SK-MEL-5 (cell line): ENCODE measurements around the gene CLPTM1L. TPM values are rescaled to one million over a fixed set of nuclear protein-coding genes. Genes with fewer than 3 reads are reported as not detected.
"Not testable (repeated sequence)": the region's sequence is repeated elsewhere in the genome, so short reads cannot be mapped to it uniquely, and the experiment has no call there.

Source experiments
- DNase-seq: peaks from one replicate; pipeline ENCODE4 v3.0.0-alpha.2; 2016; ENCODE audit warnings: low read depth, low spot score
- in situ Hi-C: cut with HindIII; loops from 2 replicates; pipeline ENCODE4 v1.10.0; 2016; ENCODE audit warnings: low sequenced_read_pairs, high pct_unique_total_duplicates, low pct_unique_long_range_greater_than_20kb
- small RNA-seq, 2 experiments: library from RNA; depleted of rRNA; stranded (forward); fragments of <200 nt; gene quantifications; one replicate each; pipeline ENCODE3, GENCODE V24; 2014
- total RNA-seq: library from RNA; depleted of rRNA; stranded (reverse); fragments of >200 nt; shearing (Covaris generic); gene quantifications from 2 replicates; pipeline ENCODE4 v1.2.3, GENCODE V29; 2014; rRNA removed

The CLPTM1L gene
- total RNA-seq, 1 experiment from 2014 or later, result 632 TPM

DNA sequence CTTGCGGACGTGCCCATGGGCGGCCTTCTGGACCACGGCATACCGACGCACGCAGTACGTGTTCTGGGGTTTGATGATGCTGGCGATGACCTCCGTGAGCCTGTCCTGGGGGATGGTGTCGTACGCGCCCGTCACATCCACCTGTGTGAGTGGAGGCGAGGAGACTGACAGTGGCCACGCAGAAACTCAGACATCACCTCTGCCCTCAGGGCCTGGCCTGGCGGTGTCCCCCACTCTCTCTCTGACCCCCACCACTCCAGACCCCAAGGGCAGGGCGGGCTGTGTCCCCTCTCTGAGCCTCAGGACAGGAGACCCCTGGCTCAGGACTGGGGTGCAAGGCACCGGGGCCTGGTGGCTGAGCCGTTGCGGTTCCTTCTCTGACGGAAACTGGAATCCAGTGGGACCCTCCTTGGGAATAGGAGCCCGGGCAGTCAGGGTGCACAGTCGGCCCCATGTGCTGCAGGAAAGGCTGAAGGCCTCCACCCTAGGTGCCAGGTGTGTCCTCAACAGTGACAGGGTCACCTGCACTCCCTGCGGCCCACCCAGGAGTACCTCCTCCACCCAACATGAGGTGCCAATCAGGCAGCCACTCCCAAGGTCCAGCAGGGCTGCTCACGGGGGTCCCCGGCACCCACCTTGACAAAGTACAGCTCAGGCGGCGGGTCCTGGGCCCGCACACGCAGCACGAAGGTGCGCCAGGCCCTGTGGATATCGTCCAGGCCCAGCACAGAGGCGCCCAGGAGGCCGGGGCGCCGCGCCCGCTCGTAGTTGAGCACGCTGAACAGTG lies 66.0 kb downstream of the CLPTM1L start:
- no peak for DNase-seq
- in situ Hi-C loops, result no loop called here

GRCh38 chr5:1278216-1278615 lies 66.7 kb downstream of the CLPTM1L start:
- in situ Hi-C loops, result no loop called here
- no peak for DNase-seq

DNA sequence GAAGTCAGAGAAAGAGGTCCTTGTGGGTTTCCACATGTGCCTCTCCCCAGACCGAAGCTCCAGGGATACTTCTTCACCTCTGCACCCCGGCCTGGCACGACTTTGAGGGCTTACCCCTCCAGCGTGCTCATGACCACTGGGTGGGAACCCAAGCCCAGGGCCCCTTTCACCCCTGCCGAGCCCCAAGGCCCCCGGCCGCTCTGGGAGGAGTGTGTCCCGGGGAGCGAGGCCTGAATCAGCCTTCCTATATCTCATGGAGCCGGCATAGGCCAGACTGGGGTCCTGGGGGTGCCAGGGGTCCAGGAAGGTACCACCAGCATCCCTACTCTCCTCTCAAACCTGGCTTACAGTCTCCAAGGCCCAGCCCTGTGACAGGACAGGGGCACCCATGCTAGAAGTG lies 67.1 kb downstream of the CLPTM1L start:
- in situ Hi-C loops, result no loop called here
- no peak for DNase-seq

GRCh38 chr5:1277331-1277730 lies 67.6 kb downstream of the CLPTM1L start:
- DNase-seq, result no peak
- in situ Hi-C loops, result no loop called here

DNA sequence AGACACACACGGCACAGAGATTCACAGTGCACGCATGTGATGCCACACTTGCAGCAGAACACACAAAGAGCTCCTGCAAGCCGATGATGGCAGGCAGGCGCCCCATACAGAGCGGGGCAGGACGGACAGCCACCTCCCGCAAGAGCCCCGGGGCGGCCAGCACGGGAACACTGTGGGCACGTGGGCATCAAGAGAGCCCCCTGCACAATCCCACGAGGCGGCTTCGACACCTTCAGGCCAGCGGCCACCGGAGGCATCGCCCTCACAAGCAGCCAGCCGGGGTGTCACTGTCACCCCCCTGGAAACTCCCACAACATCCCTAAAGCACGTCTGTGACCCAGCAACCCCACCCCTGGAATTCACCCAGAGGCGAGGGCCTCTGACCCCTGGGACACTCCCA lies 68.0 kb downstream of the CLPTM1L start:
- in situ Hi-C loops, result no loop called here
- DNase-seq, result no peak

GRCh38 chr5:1275397-1276391 lies 69.2 kb downstream of the CLPTM1L start:
- in situ Hi-C loops, result not testable (repeated sequence)

GRCh38 chr5:1274471-1274870 lies 70.4 kb downstream of the CLPTM1L start:
- in situ Hi-C loops, result no loop called here
- no peak for DNase-seq

More at GRCh38 chr5:1275397-1276391, 69.2 kb downstream of the CLPTM1L start:
- DNase-seq, result not testable (repeated sequence)

GRCh38 chr5:1273745-1274144 lies 71.2 kb downstream of the CLPTM1L start:
- DNase-seq, result no peak
- in situ Hi-C loops, result no loop called here

DNA sequence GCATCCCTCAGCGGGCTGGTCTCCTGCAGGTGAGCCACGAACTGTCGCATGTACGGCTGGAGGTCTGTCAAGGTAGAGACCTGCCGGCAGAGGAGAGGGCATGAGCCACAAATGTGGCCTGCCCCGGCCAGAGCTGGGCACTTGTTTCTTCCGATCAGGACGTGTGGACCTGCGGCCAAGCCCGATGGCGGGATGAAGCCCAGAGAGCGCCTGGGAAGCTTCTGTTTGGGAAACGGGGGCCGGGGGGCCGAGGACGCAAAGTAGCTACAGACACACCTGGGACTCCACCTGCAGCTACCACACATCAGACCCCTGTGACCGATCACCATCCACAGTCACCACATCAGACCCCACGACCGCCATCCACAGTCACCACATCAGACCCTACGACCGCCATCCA lies 72.7 kb downstream of the CLPTM1L start:
- in situ Hi-C loops, result no loop called here

DNA sequence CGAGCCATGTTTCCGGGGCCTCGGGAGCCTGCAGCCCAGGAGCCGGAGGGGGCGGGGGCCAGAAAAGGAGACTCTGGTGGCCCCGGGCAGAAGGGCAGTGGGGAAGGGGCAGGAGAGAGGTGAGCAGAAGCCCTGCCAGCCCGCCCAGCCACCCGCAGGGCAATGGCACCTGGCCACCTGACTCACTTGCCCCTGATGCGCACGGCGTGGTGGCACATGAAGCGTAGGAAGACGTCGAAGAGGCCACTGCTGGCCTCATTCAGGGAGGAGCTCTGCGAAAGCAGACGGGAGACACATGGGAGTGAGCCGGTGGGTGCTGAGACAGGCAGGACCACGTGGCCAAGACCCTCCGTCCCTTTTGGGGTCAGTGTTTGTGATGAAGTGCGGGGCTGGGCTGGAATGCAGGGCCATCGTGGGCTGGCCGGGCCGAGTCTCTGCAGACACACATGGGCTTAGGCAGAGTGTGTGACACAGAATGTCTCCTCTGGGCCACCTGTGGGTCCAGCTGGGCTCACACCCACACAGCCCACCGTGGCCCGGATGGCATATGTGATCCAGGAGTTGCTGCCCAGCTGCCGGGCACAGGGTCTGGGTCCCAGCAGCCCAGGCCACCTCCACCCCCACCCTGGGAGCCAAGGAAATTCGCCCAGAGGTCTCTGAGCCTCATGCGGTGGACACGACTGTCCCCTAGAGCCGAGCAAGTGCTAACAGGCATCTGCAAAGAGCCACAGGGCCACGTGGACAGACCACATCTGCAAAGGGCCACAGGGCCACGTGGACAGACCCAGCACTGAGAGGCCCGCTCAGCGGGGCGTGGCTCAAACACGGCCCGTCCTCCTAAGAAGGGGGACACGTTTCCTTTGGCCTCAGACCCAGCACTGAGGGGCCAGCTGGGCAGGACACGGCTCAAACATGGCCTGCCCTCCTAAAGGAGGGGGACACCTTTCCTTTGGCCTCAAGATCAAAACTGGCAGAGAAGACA lies 73.7 kb downstream of the CLPTM1L start:
- in situ Hi-C loops, result no loop called here
- DNase-seq, result no peak

More for the DNA sequence above, 72.7 kb downstream of the CLPTM1L start:
- no peak for DNase-seq

GRCh38 chr5:1270426-1270825 lies 74.5 kb downstream of the CLPTM1L start:
- DNase-seq, result no peak
- in situ Hi-C loops, result no loop called here

DNA sequence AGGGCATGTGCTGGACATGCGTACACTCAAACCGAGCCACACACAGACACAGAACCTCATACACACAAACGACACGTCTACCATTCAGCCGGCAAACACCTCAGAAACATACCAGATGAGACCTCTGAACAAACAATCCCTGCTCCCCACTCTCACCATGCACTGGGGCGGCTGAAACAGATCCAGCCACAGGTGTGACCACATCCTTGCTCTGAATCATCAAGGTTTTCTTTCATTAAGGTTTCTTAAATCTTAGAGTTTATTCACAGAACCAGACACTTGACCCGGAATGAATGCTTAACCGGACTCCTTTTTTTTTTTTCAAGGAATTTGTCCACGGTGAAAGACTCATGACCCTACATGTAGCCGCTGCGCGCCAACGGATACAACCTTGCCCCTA lies 76.2 kb downstream of the CLPTM1L start:
- in situ Hi-C loops, result no loop called here
- DNase-seq, result no peak

DNA sequence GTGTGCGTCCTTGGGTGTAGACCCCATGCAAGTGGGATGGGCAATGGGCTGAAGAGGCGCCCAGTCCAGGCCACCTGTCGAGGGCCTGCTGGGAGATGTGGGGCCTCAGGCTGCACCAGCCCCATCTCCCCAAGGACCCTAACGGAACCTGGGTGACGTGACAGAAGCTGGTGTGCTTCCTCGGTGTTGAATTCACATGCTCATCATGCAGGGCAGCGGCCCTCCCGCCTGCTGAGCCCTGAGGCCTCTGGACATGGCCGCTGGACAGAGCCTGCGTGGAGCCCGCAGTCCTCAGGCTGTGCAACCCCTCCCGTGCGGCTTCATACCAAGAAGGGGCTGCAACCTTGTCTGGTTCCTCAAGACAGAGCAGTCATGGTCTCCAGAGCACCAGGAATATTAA lies 76.8 kb downstream of the CLPTM1L start:
- DNase-seq, result no peak
- in situ Hi-C loops, result no loop called here

Small RNAs within 50 kb of the gene (small RNA-seq; reads per million reads assigned to genes)
- gene MIR4457, result 0 reads per million in 2 experiments

Other genes starting within 250 kb of the CLPTM1L start
- 11.6 and 12.1 TPM in 2 replicates for gene SLC12A7, start 233.0 kb downstream of the CLPTM1L start, total RNA-seq
- not detected in 2 replicates for gene SLC6A19, start 143.5 kb downstream of the CLPTM1L start, total RNA-seq
- not detected in 2 replicates for gene SLC6A18, start 119.7 kb downstream of the CLPTM1L start, total RNA-seq
- 0.35 and 0.42 TPM in 2 replicates for gene TERT, start 50.0 kb downstream of the CLPTM1L start, total RNA-seq
- not detected in 2 replicates for gene SLC6A3, start 100.3 kb upstream of the CLPTM1L start, total RNA-seq
- 47.5 and 50.6 TPM in 2 replicates for gene LPCAT1, start 178.9 kb upstream of the CLPTM1L start, total RNA-seq